Neuronal stem cell (in vitro differentiated cells): ENCODE data around the gene C16orf90.

ENCODE experiments used
- DNase-seq: peaks from one replicate; pipeline ENCODE4 v3.0.0-alpha.2; 2013; ENCODE audit warnings: low spot score
- H2AFZ ChIP-seq: one replicate; pipeline ENCODE4 v1.6.1; 2013; ENCODE audit warnings: mild to moderate bottlenecking, low read length, inconsistent platforms
- H2AK5ac ChIP-seq: 2 replicates; pipeline ENCODE4 v1.6.1; 2013; ENCODE audit warnings: low read depth, mild to moderate bottlenecking, inconsistent platforms, low read length, moderate library complexity, mixed read lengths
- H2BK120ac ChIP-seq: 2 replicates; pipeline ENCODE4 v1.6.1; 2013; ENCODE audit warnings: low read depth, mild to moderate bottlenecking, inconsistent platforms, low read length, moderate library complexity, mixed read lengths
- H2BK12ac ChIP-seq: one replicate; pipeline ENCODE4 v1.6.1; 2013; ENCODE audit warnings: low read length, inconsistent platforms
- H2BK15ac ChIP-seq: 2 replicates; pipeline ENCODE4 v1.6.1; 2013; ENCODE audit warnings: mild to moderate bottlenecking, low read length, inconsistent platforms, mixed read lengths
- H2BK5ac ChIP-seq: one replicate; pipeline ENCODE4 v1.6.1; 2013; ENCODE audit warnings: inconsistent platforms, mild to moderate bottlenecking, low read length, moderate library complexity
- H3K14ac ChIP-seq: one replicate; pipeline ENCODE4 v1.6.1; 2013; ENCODE audit warnings: low read length, inconsistent platforms
- H3K18ac ChIP-seq: 2 replicates; pipeline ENCODE4 v1.6.1; 2013; ENCODE audit warnings: low read length, inconsistent platforms
- H3K23ac ChIP-seq: 2 replicates; pipeline ENCODE4 v1.6.1; 2013; ENCODE audit warnings: low read depth, mild to moderate bottlenecking, mixed read lengths, low read length, inconsistent platforms; ENCODE audit not compliant: poor library complexity
- H3K27ac ChIP-seq: replicated peaks from 3 replicates; pipeline ENCODE4 v1.5.1; 2013; ENCODE audit warnings: low read length, inconsistent platforms
- H3K27me3 ChIP-seq, 3 experiments: 2 replicates each; pipeline ENCODE4 v1.6.1; 2013; ENCODE audit warnings: low read length in 3 of 3, mild to moderate bottlenecking in 2 of 3, inconsistent platforms in 1 of 3, low read depth in 1 of 3, mixed read lengths in 1 of 3, moderate library complexity in 1 of 3; ENCODE audit not compliant: control insufficient read depth in 3 of 3, insufficient read depth in 3 of 3
- H3K36me3 ChIP-seq, 2 donors: replicated peaks in 1 of 2; 2 replicates each; pipeline ENCODE4 v1.6.1; 2013; ENCODE audit warnings: low read length in 2 of 2; ENCODE audit not compliant: control insufficient read depth in 2 of 2, insufficient read depth in 2 of 2
- H3K4ac ChIP-seq: 2 replicates; pipeline ENCODE4 v1.6.1; 2013; ENCODE audit warnings: inconsistent platforms, mild to moderate bottlenecking, low read length, moderate library complexity
- H3K4me1 ChIP-seq, 2 donors: 1 replicate in 1 of 2; 2 replicates in 1 of 2; pipeline ENCODE4 v1.6.1; 2013; ENCODE audit warnings: low read length in 2 of 2, low read depth in 1 of 2; ENCODE audit not compliant: control insufficient read depth in 2 of 2, insufficient read depth in 1 of 2
- H3K4me2 ChIP-seq: one replicate; pipeline ENCODE4 v1.6.1; 2013; ENCODE audit warnings: mild to moderate bottlenecking, low read length, inconsistent platforms; ENCODE audit not compliant: insufficient read depth, poor library complexity, severe bottlenecking
- H3K4me3 ChIP-seq, 2 donors: 2 replicates each; pipeline ENCODE4 v1.5.1; 2013; ENCODE audit warnings: low read length in 2 of 2, mild to moderate bottlenecking in 2 of 2, inconsistent platforms in 1 of 2, moderate library complexity in 1 of 2
- H3K79me1 ChIP-seq: one replicate; pipeline ENCODE4 v1.6.1; 2013; ENCODE audit warnings: low read depth, mild to moderate bottlenecking, inconsistent platforms, low read length, moderate library complexity
- H3K9ac ChIP-seq: one replicate; pipeline ENCODE4 v1.6.1; 2013; ENCODE audit warnings: mild to moderate bottlenecking, low read depth, low read length, inconsistent platforms; ENCODE audit not compliant: poor library complexity
- H3K9me3 ChIP-seq, 2 donors: replicated peaks in 1 of 2; 2 replicates each; pipeline versions ENCODE3 to v1.6.1; 2013; ENCODE audit warnings: low read length in 2 of 2, mild to moderate bottlenecking in 2 of 2, inconsistent platforms in 1 of 2, low read depth in 1 of 2, mixed read lengths in 1 of 2, moderate library complexity in 1 of 2; ENCODE audit not compliant: control insufficient read depth in 2 of 2, insufficient read depth in 1 of 2
- H4K8ac ChIP-seq: one replicate; pipeline ENCODE4 v1.6.1; 2013; ENCODE audit warnings: low read depth, mild to moderate bottlenecking, inconsistent platforms, low read length, moderate library complexity
- H4K91ac ChIP-seq: one replicate; pipeline ENCODE4 v1.6.1; 2013; ENCODE audit warnings: low read length, low read depth, mild to moderate bottlenecking, inconsistent platforms; ENCODE audit not compliant: poor library complexity
- WGBS, 2 donors: extraction: QIAGEN DNeasy Blood & Tissue Kit; methylation state at CpG; one replicate each; pipeline ENCODE4 v1.1.7; 2013; ENCODE audit warnings: missing lambda C conversion rate in 2 of 2, mixed read lengths in 1 of 2; ENCODE audit not compliant: insufficient read length in 2 of 2, insufficient replicate concordance in 1 of 2; ENCODE audit errors: extremely low coverage in 2 of 2; 5-methylcytosine and 5-hydroxymethylcytosine counted together

C16orf90 gene

DNA sequence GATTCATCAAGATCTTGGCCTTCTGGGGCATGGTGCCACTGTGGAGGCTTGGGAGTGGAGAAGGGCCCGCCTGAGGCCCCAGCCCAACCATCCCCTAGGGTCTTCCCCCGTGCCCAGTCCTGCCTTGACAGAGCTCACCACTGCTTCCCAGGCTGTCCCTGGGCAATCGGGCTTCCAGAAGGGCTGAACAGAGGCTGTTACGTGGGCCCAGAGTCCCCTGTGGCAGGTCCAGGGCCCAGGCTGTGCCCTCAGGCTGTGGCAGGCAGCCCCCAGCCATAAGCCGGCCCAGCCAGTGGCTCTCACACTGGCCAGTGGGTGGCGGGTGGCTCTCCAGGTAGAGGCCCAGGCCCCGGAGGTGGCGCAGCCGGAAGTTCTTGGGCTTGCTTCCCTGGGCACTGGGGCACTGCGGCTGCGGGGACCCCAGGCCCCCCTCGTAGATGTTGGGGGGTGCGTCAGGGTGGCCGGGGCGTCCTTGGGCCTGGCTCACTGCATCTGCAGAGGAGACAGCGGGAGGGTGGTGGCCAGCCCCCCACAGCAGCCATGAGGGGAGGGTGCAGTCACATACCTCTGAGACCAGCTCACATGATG lies 809 bp downstream of the C16orf90 start:
- Histone ChIP-seq H3K9me3 (peaks cover 0 to 2% of the 10 kb centered on the region in 2 donors), H3K27ac (no peak overlapping the region), H4K8ac (no peak overlapping the region), H3K23ac (peak overlapping the region; percentile 55), H3K14ac (peak overlapping the region; percentile 17), H3K36me3 (no peaks in the 10 kb centered on the region), H2BK12ac (no peak overlapping the region), H3K4me3 (no peak overlapping the region), H2BK120ac (no peak overlapping the region), H3K4me2 (no peak overlapping the region), H3K18ac (peak overlapping the region; percentile 48), H2AFZ (peak overlapping the region; percentile 22), H3K4me1 (no peaks in the 10 kb centered on the region), H3K27me3 (no peaks in the 10 kb centered on the region), H2BK15ac (peak overlapping the region; percentile 49), H3K79me1 (peaks cover 8% of the 10 kb centered on the region), H4K91ac (no peak overlapping the region), H3K4ac (no peak overlapping the region), H3K9ac (no peak overlapping the region), H2BK5ac (no peak overlapping the region), H2AK5ac (peak overlapping the region; percentile 88)
- no CpG with 5 or more reads among the region's 16 CpGs for WGBS, 2 donors
- no peak for DNase-seq

DNA sequence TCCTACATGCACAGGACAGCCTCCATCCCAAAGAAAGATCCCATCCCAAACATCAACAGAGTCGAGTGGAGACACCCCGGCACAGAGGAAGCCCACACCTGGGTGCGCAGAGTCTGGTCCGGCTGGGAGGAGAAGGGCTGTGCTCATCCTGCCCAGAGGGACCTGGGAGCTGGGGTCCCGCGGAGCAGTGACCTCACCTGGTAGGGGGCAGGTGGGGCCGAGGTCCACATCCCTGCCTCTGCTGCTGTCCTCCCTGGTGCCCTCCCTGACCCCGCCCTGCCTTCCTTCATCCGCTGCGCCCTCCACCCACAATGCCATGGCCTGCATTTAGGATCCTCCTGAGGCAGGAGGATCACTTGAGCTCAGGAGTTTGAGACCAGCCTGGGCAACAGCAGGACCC lies 2.9 kb downstream of the C16orf90 start:
- Histone ChIP-seq H3K9ac (no peak overlapping the region), H3K23ac (no peak overlapping the region), H2BK15ac (no peak overlapping the region), H3K4ac (no peak overlapping the region), H3K27me3 (no peaks in the 10 kb centered on the region), H3K79me1 (peaks cover 11% of the 10 kb centered on the region), H2BK120ac (no peak overlapping the region), H2AFZ (no peak overlapping the region), H3K18ac (no peak overlapping the region), H3K27ac (no peak overlapping the region), H4K91ac (no peak overlapping the region), H2AK5ac (no peak overlapping the region), H3K4me2 (no peak overlapping the region), H2BK5ac (no peak overlapping the region), H3K36me3 (peaks cover 6 to 8% of the 10 kb centered on the region in 2 donors), H2BK12ac (no peak overlapping the region), H3K14ac (no peak overlapping the region), H3K4me1 (no peaks in the 10 kb centered on the region), H3K4me3 (peak overlapping the region in 1 of 2 donors; percentile 30), H4K8ac (peak overlapping the region; percentile 92), H3K9me3 (peaks cover 0 to 2% of the 10 kb centered on the region in 2 donors)
- no peak for DNase-seq
- no CpG with 5 or more reads among the region's 10 CpGs for WGBS, 2 donors

DNA sequence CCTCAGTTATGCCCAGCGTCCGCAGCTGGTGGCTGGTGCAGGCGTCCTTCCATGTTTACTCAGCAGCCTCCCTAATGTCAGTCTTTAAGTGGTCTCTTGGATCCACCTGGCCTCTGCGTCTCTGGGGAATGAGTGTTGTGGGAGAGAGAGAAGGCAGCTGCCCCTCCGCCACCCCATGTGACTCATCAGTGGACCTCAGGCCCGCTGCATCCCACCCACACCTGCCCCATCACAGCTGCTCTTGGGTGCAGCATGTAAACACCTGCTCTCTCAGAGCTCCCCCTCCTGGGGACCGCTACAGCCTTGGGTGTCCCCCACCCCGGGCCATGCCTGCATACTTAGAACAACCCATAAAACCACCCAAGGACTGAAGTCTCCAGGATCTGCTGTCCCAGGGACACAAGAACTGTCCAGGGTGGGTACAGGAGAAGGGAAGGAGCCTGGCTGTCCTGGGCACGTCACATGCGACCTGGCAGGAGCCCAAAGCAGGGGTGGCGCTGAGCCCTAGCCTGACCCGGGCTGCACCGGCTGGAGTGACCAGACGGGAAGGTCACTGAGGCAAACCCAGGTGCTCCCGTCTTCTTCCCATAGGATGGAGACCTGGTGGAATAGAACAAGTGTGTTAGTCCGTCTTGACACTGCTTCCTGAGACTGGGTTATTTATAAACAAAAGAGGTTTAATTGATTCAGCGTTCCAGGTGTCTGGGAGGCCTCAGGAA lies 4.2 kb downstream of the C16orf90 start:
- Histone ChIP-seq H3K9me3 (peaks cover 0 to 3% of the 10 kb centered on the region in 2 donors), H2BK15ac (no peak overlapping the region), H4K8ac (peak overlapping the region; percentile 82), H3K27me3 (no peaks in the 10 kb centered on the region), H3K18ac (no peak overlapping the region), H2AFZ (no peak overlapping the region), H3K4me1 (no peaks in the 10 kb centered on the region), H3K14ac (no peak overlapping the region), H4K91ac (no peak overlapping the region), H3K4ac (no peak overlapping the region), H3K4me2 (no peak overlapping the region), H3K27ac (no peak overlapping the region), H2AK5ac (no peak overlapping the region), H3K9ac (no peak overlapping the region), H2BK12ac (no peak overlapping the region), H2BK120ac (no peak overlapping the region), H3K79me1 (peaks cover 12% of the 10 kb centered on the region), H3K23ac (no peak overlapping the region), H3K36me3 (peaks cover 9 to 19% of the 10 kb centered on the region in 2 donors), H2BK5ac (no peak overlapping the region), H3K4me3 (no peak overlapping the region)
- DNase-seq, result no peak
- WGBS, 2 donors, result no CpG with 5 or more reads among the region's 17 CpGs

DNA sequence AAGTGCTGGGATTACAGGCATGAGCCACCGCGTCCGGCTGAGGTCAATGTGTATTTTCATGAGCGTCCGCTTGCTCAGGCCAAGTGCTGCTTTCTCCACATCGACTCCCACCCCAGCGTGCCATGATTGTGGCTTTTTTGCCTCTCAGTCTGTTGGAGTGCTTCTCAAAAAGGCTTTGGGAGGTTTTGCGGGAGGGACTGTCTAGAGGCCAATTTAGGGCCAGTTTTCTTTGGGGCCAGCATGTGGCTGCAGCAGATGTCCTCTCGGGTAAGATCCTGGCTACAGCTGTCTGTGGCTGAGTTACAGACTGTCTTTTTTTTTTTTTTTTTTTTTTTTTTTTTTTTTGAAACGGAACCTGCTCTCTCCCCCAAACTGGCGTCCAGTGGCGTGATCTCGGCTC lies 6.5 kb downstream of the C16orf90 start:
- DNase-seq, result no peak
- H4K91ac ChIP-seq, result no peak overlapping the region
- H3K27ac ChIP-seq, result no peak overlapping the region
- no peak overlapping the region for H2BK120ac ChIP-seq
- H2BK12ac ChIP-seq, result no peak overlapping the region
- H3K4me2 ChIP-seq, result no peak overlapping the region
- no peak overlapping the region for H2BK5ac ChIP-seq
- peaks cover 0 to 3% of the 10 kb centered on the region in 2 donors for H3K4me1 ChIP-seq
- H3K4me3 ChIP-seq, result no peak overlapping the region
- H3K9ac ChIP-seq, result no peak overlapping the region
- no peak overlapping the region for H2AK5ac ChIP-seq
- no CpG with 5 or more reads among the region's 13 CpGs for WGBS, 2 donors
- no peak overlapping the region for H3K18ac ChIP-seq
- peaks cover 0 to 5% of the 10 kb centered on the region in 2 donors for H3K9me3 ChIP-seq
- H3K36me3 ChIP-seq, result peaks cover 28 to 42% of the 10 kb centered on the region in 2 donors
- H3K4ac ChIP-seq, result no peak overlapping the region
- no peaks in the 10 kb centered on the region for H3K27me3 ChIP-seq
- H3K23ac ChIP-seq, result no peak overlapping the region
- no peak overlapping the region for H4K8ac ChIP-seq
- H2BK15ac ChIP-seq, result no peak overlapping the region
- peaks cover 14% of the 10 kb centered on the region for H3K79me1 ChIP-seq
- no peak overlapping the region for H2AFZ ChIP-seq
- H3K14ac ChIP-seq, result no peak overlapping the region
